Activated T-cell treated with anti-CD3 and anti-CD28 coated beads for 48 hours (primary cell): ENCODE measurements around the gene HOXB5.

Experiments
- DNase-seq: peaks from one replicate; pipeline ENCODE4 v3.0.0-alpha.2; 2020; ENCODE audit warnings: low read depth

HOXB5 gene

DNA sequence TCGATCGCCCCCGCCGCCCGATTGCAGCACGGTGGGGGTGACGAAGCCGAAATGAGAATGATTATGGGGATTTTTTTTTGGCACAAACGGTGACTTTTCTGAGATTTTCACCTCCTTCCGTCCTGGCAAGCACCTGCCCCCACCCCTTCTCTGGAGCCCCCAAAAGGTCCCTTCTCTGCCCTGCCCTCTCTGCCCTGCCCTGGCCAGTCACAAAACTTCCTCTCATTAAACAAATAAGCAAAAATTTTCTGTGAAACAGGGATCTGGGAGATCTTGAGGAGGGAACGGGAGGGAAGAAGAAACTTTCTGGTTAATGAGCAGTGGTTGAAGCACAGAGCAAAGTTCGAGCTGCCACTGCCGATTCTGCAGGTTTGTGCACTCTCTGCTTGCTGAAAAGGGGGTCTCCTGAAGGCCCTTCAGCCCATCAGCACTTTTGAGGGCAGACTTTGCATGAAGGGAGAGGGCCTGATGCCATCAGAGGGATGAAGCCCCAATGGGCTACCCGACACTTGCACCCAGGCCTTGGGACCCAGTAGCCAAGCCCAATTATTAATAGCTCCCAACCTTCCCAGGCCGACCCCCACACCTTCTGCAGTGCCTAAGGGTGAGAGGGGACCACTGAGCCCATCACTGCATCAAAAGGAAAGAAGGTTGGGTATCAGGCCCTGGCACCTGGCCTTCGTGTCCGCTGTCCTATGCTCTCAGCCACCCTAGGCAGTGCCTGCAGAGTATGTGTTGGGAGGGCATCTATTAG lies 22.6 kb upstream of the HOXB5 start:
- DNase-seq: no peak

DNA sequence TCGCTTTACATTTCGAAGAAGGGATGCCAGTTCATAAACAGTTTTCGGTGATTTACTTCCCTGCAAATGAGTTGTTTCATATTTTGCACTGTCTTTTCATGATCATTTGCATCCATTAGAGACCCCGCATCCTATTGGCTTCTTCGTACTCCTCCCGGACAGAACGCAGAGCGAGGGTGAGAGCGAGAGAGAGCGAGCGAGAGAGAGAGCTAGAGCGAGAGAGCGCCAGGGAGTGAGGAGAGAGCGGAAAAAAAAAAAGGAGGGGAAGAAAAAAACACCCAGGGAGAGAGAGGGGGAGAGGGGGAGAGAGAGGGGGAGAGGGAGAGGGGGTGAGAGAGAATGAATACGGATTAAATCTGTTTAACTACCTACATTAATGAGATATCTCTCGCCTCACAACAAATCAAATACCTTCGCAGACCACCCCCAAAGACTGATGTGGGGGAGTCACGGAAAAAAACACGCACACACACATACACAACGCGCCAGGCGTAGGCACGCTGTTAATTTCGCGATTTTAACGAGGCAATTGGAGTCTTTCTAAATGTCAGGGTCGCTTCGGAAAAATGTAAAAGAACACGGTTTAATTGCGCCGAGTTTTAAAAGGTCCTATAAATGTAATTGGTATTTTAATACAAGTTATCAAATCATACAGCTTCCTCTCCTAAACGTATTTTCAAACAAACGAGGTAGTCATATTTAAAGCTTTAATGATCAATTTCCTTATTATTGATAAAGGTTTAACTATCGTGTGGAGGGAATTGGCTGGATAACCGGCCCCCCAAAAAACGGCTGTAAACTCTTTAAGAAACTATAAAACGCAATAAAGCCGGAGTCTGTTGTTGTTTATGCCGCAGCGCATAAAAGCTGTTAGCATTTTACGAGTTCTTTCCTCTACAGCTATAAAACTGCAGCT lies 21.7 kb upstream of the HOXB5 start, which contains the start of gene HOXB8:
Gene HOXB8 (minus strand): TSS at position 246 of the 916 bp plus-strand sequence. CDS start 588 bp downstream, outside the sequence.
- no peak for DNase-seq

GRCh38 chr17:48613862-48614694 lies 20.5 kb upstream of the HOXB5 start:
- DNase-seq: no peak

DNA sequence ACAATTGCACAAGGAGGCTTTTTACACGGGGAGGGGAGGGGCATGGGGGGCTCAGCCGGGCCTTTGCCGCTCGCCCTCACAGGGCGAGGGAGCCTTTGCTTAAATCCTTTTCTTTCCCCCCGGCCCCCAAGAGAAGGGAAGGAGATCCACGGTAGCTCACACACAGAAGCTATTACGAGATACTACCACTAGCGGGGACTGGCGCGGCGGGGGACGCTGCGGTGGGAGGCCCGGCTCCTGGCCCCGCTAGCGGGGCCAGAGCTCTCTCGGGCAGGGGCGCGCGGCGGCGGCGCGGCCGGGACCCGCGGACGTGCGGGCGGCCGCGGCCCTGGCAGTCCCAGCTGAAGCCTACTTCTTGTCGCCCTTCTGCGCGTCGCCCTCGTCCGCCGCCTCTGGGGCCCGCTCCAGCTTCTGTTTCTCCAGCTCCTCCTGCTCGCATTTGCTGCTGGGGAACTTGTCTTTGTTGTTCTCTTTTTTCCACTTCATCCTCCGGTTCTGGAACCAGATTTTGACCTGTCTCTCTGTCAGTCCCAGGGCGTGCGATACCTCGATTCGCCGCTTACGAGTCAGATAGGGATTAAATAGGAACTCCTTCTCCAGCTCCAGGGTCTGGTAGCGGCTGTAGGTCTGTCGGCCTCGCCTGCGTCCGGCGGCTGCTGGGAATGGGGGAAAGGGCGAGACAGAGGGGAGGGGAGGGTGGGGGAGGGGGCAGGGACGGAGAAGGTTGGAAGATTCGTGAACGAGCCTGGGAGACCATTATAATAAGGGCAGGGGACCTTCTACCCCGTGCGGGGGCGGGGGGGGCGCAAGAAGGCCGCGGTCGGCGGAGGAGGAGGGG lies 19.5 kb upstream of the HOXB5 start:
- DNase-seq: no peak

GRCh38 chr17:48612456-48612853 lies 18.9 kb upstream of the HOXB5 start:
- DNase-seq: no peak

DNA sequence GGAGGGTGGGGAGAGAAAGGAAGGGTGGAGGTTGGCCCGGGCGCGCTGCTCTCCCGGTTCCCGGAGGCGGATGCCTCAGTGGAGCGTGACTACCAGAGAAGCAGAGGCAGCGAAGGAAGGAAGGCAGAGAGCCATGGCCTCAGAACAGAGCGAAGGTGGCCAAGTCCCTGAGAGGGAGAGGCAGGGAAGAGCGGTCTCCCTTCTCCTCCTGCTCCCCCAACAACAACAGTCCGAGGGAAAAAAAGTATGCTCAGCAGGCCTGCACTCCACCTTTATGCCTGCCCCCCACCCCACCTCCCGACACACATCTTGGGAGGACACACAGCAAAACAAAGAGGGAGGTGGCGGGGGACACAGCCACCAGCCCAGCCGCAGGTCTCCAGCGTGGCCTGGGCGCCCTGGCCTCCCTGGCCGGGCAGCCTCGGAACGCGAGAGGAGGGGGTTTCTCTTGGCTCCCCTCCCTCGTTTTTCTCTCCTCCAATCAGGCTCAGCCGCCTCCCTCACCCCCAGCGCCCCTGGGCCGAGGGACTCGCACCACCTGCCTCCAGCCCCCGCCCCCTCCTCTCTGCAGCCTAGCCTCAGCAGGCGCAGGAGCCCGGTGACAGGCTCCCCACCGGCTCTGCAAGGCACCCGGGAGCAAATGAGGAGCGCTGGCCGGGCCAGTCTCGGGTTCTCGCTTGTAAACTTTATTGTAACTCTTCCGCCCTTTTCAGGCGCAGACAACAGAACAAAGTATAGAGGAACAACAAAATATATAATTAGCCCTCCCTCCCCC lies 18.3 kb upstream of the HOXB5 start:
- no peak for DNase-seq

- no peak for DNase-seq
These were observed 17.6 kb upstream of the HOXB5 start for GRCh38 chr17:48611213-48611612.

GRCh38 chr17:48610282-48611211 lies 17.0 kb upstream of the HOXB5 start, which contains the start of gene HOXB7:
Gene HOXB7 (minus strand): TSS chr17:48611017. CDS start chr17:48610918, 99 bp downstream.
- peak; percentile 58 for DNase-seq

DNA sequence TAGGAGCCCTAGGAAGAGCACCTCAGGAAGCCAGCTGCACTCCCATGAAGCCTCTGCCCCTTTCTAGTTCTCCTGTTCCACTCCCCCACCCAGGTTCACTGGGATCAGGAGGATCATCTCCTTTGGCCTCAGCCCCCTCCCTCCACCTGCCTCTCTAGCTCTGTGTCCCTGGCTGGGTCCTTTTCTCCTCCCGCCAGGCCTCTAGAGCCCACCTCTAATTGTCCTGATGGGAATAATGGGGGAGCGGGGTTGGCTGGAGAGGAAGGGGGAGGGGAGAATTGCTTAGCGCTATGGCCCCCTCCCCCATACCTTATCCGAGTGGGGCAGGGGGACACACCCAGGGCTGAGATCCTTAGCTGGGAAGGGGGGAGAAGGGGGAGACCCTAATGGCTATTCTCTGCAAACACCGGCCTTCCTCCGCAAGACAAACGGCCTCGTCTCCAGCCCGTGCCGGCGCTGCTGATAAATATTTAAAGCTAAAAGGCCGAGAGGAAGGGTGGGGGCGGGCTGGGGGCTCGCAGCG lies 16.2 kb upstream of the HOXB5 start:
- no peak for DNase-seq

DNA sequence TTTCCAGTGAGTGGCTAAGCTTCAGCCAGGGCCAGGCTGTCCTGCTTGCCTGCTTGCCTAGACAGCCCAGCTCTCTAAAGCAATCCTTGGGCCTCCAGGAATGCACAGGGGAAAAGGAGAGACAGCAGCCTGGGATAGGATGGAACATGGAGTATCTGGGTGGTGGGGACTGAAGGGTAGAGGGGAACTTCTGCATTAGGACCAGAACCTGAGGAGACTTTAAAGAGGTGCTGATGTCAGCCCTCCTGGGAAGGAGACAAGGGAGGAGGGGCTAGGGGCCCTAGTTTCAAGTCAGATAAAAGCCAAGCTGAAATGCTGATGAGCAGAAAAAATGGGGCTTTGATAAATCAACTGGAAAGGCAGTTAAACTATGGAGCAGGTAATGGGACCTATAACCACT lies 15.5 kb upstream of the HOXB5 start:
- no peak for DNase-seq

GRCh38 chr17:48608494-48608834 lies 14.9 kb upstream of the HOXB5 start:
- no peak for DNase-seq

DNA sequence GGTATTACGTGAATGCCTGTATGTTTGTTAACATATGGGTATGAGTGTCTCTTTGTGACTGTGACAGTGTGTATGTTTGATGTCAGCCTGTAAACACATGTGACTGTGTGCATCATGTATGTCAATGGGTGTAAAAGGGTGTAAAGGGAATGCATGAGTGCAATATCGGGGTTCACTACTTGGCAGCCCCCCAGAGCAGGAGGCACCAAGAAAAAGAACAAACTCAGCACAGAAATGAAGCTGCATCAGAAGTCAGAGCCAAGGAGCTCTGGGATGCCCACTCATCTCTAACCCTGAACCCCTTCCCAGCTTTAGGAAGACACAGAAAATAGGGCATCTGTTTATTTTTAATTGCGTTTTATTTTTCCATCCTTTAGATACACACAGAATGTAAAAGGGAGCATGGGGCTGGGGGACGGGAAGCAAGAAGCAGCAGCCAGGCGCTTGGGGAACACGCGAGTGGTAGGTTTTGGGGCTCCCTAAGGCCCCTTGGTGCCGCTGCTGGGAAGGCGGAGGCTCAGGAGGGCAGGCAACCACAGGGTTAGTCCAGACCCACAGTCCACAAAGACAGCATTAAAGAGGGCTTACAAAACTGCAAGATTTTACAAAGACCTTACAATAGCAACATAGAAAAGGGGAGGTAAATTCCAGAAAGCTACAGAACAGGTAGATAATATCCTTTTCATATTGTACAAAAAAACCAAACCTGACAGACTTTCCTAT lies 13.5 kb upstream of the HOXB5 start:
- no peak for DNase-seq

DNA sequence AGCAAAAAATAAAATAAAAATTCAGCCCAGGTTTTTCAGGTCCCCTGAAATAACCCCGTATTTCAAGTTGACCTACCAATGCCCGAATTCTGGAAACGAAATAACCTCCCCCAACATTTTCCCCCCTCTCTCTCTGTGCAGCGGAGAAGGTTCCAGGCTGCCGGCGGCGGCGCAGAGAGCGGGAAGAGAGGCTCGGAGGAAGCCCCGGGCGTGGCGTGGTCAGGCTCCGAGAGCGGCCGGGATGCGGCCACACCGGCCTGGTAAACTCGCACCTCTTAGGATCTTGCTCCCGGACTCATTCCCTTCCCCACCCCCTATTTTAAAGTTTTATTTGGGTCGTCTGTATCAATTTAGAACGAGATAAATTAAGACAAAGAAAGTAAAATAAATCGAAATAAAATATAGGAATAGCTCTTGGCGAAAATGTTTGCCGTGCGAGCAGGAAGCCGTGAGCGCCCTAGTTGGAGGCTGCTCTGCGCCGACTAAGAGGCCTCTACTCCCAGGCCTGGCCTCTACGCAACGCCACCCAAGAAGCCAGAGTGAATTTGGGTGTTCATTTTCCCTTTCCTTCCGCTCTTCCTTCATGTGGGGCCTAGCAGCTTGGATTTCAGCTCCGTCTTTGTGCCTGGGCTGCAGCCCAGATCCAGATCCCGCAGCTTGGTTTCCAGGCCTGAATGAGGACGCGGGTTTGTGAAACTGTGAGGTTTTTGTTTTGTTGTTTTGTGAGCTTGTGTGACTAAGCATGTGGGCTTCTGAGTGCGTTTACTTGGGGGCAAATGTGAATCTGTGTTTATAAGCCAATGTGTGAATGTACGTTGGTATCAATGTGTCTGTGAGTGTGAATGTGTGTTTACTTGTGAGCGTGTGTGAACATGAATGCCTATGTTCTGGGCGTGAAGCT lies 12.7 kb upstream of the HOXB5 start:
- no peak for DNase-seq

GRCh38 chr17:48605409-48605919 lies 11.9 kb upstream of the HOXB5 start:
- DNase-seq: no peak

GRCh38 chr17:48604770-48605329 lies 11.3 kb upstream of the HOXB5 start, which contains the start of gene HOXB6:
Gene HOXB6 (minus strand): TSS chr17:48604986. CDS start chr17:48598150, 6,836 bp downstream.
- no peak for DNase-seq

DNA sequence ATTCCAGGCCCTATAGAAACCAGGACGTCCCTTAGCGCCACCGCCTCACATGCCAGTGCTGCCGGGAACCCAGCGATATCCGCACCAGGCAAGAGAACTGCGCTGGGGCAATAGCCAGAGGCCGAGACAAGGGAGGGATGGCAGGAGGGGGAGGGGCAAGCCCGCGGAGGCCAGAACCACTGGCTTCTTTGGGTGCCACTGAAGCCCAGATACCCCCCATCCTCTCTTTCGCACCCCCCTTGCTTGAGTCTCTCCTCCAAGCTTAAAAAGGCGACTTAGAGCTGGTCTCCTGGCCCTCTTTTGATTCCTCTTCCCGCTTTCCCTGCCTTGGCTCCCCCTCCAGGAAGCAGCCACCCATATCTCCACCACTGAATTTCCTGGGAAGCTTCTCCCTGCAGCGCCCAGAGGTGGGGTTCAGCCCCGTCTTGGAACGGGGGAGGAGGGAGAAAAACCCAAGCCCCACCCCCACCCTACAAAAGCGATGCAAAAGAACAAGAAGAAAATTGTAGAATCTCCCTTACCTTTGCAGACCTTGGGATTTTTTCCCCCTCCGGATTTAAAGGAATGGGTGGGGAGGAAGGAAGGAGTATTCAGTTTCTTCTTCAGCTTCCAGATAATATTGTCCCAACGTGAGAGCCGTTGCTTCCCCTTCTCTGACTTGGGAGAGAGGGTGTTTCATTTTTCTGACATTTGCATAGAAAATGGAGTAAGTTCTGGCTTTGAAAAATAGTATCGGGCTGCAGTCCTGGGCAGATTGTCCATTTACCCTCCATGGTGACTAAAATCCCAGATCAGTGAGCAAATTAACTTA lies 10.6 kb upstream of the HOXB5 start:
- DNase-seq: no peak
